Neural crest cell (in vitro differentiated cells): Measurements from ENCODE around the gene SLC26A1. TPM values are rescaled to one million over a fixed set of nuclear protein-coding genes. Genes with fewer than 3 reads are reported as not detected.
"Not testable (repeated sequence)": the region's sequence is repeated elsewhere in the genome, so short reads cannot be mapped to it uniquely, and the experiment has no call there.

ENCODE experiments used
- DNase-seq: peaks from one replicate; pipeline ENCODE4 v3.0.0; 2021; ENCODE audit warnings: low read depth, mixed read lengths, low spot score
- H3K27ac Mint-ChIP-seq: one replicate; pipeline ENCODE4 v1.8.0; 2021; ENCODE audit warnings: mild to moderate bottlenecking, mixed read lengths; ENCODE audit not compliant: unreplicated experiment
- H3K27me3 Mint-ChIP-seq: 2 replicates; pipeline ENCODE4 v1.8.0; 2021; ENCODE audit warnings: low read depth, mild to moderate bottlenecking, mixed read lengths
- H3K36me3 Mint-ChIP-seq: 2 replicates; pipeline ENCODE4 v1.8.0; 2021; ENCODE audit warnings: low read depth, mild to moderate bottlenecking, mixed read lengths
- H3K4me1 Mint-ChIP-seq: 2 replicates; pipeline ENCODE4 v1.8.0; 2021; ENCODE audit warnings: mixed read lengths
- H3K4me3 Mint-ChIP-seq: one replicate; pipeline ENCODE4 v1.8.0; 2021; ENCODE audit warnings: mild to moderate bottlenecking, mixed read lengths
- H3K9me3 Mint-ChIP-seq: 2 replicates; pipeline ENCODE4 v1.8.0; 2021; ENCODE audit warnings: mixed read lengths
- total RNA-seq: library from RNA; stranded (reverse); gene quantifications from 2 replicates; pipeline ENCODE4 v1.2.1, GENCODE V29; 2021
- TF ChIP-seq, protein P1 (sequence below): fragments of 200-600 bp; sonication (generic); conservative IDR thresholded peaks from 2 replicates; pipeline ENCODE4 v1.5.0; 2021; ENCODE audit warnings: antibody characterized with exemption, mild to moderate bottlenecking

The SLC26A1 gene
- total RNA-seq, 1 donor from 2014 or later: 0.84 TPM

GRCh38 chr4:945274-946102 lies 47.7 kb downstream of the SLC26A1 start:
- no peak for DNase-seq
- no peaks in the 10 kb centered on the region for H3K36me3 Mint-ChIP-seq
- no peak overlapping the region for H3K4me3 Mint-ChIP-seq
- TF ChIP-seq, protein P1, sequence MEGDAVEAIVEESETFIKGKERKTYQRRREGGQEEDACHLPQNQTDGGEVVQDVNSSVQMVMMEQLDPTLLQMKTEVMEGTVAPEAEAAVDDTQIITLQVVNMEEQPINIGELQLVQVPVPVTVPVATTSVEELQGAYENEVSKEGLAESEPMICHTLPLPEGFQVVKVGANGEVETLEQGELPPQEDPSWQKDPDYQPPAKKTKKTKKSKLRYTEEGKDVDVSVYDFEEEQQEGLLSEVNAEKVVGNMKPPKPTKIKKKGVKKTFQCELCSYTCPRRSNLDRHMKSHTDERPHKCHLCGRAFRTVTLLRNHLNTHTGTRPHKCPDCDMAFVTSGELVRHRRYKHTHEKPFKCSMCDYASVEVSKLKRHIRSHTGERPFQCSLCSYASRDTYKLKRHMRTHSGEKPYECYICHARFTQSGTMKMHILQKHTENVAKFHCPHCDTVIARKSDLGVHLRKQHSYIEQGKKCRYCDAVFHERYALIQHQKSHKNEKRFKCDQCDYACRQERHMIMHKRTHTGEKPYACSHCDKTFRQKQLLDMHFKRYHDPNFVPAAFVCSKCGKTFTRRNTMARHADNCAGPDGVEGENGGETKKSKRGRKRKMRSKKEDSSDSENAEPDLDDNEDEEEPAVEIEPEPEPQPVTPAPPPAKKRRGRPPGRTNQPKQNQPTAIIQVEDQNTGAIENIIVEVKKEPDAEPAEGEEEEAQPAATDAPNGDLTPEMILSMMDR: no peak
- no peak overlapping the region for H3K27ac Mint-ChIP-seq
- no peaks in the 10 kb centered on the region for H3K9me3 Mint-ChIP-seq
- peaks cover 7% of the 10 kb centered on the region for H3K4me1 Mint-ChIP-seq
- H3K27me3 Mint-ChIP-seq: peaks cover 20% of the 10 kb centered on the region

- H3K4me3 Mint-ChIP-seq, H3K4me1 Mint-ChIP-seq, H3K27me3 Mint-ChIP-seq, H3K36me3 Mint-ChIP-seq, DNase-seq, H3K9me3 Mint-ChIP-seq, H3K27ac Mint-ChIP-seq: not testable (repeated sequence)
Measured at GRCh38 chr4:939508-939907, 53.7 kb downstream of the SLC26A1 start.

Other genes with a start within 250 kb of the SLC26A1 start
- 2.0 and 2.5 TPM in 2 replicates for gene CPLX1, start 167.3 kb downstream of the SLC26A1 start, total RNA-seq
- gene GAK, start 61.1 kb downstream of the SLC26A1 start, total RNA-seq: 83.4 and 87.7 TPM in 2 replicates
- gene TMEM175, start 60.9 kb downstream of the SLC26A1 start, total RNA-seq: 15.2 and 22.1 TPM in 2 replicates
- 15.0 and 15.7 TPM in 2 replicates for gene DGKQ, start 19.8 kb downstream of the SLC26A1 start, total RNA-seq
- 16.4 and 18.0 TPM in 2 replicates for gene IDUA, start 6.4 kb downstream of the SLC26A1 start, total RNA-seq
- gene FGFRL1, start 18.2 kb upstream of the SLC26A1 start, total RNA-seq: 54.9 and 58.8 TPM in 2 replicates
- gene RNF212, start 120.2 kb upstream of the SLC26A1 start, total RNA-seq: 2.7 and 5.0 TPM in 2 replicates
- gene SPON2, start 179.2 kb upstream of the SLC26A1 start, total RNA-seq: 2.3 and 4.1 TPM in 2 replicates